Transverse colon (tissue), 3 donors: ENCODE results near the gene EMP2.
"Not testable (repeated sequence)": the region's sequence is repeated elsewhere in the genome, so short reads cannot be mapped to it uniquely, and the experiment has no call there.

ENCODE experiments used
- CTCF ChIP-seq, 5 experiments: fragments of 200-600 bp in 3 of 5; fragments of 450-650 bp in 2 of 5; sonication (generic) in 3 of 5; IDR thresholded peaks; 1 replicate in 2 of 5; 2 replicates in 3 of 5; pipeline ENCODE4 v1.5.1; 2016 to 2017; ENCODE audit warnings: antibody characterized with exemption in 5 of 5, inconsistent platforms in 3 of 5, mild to moderate bottlenecking in 2 of 5, moderate library complexity in 1 of 5
- POLR2A ChIP-seq: fragments of 450-650 bp; IDR thresholded peaks from one replicate; pipeline ENCODE4 v1.6.1; 2016; ENCODE audit warnings: antibody characterized with exemption, mild to moderate bottlenecking, moderate library complexity

- not testable (repeated sequence) for TF ChIP-seq CTCF (IDR thresholded peaks at IDR 0.05); POLR2A
Measured at GRCh38 chr16:10505286-10505685, 75.1 kb downstream of the EMP2 start.
